Activated CD4-positive, alpha-beta T cell treated with anti-CD3 and anti-CD28 coated beads, Interleukin-2, amount 10 ng/mL, durations not matched to agents 24 days and 14 days (primary cell): ENCODE data around the gene PNN. TPM values are rescaled to one million over a fixed set of nuclear protein-coding genes. Genes with fewer than 3 reads are reported as not detected.
"Not testable (repeated sequence)": the region's sequence is repeated elsewhere in the genome, so short reads cannot be mapped to it uniquely, and the experiment has no call there.

Experiments
- DNase-seq: peaks from one replicate; pipeline ENCODE4 v3.0.0; 2022
- H3K27ac Mint-ChIP-seq: one replicate; pipeline ENCODE4 v1.8.0; 2022; ENCODE audit warnings: mild to moderate bottlenecking, mixed read lengths
- H3K27me3 Mint-ChIP-seq: one replicate; pipeline ENCODE4 v1.8.0; 2022; ENCODE audit warnings: mixed read lengths
- H3K36me3 Mint-ChIP-seq: one replicate; pipeline ENCODE4 v1.8.0; 2022; ENCODE audit warnings: low read depth, mild to moderate bottlenecking, mixed read lengths
- H3K4me1 Mint-ChIP-seq: one replicate; pipeline ENCODE4 v1.8.0; 2021; ENCODE audit warnings: mixed read lengths
- H3K4me3 Mint-ChIP-seq: one replicate; pipeline ENCODE4 v1.8.0; 2022; ENCODE audit warnings: mild to moderate bottlenecking, moderate library complexity, mixed read lengths
- H3K9me3 Mint-ChIP-seq: one replicate; pipeline ENCODE4 v1.8.0; 2021; ENCODE audit warnings: mixed read lengths
- intact Hi-C: fragments of 100-400 bp; cut with micrococcal nuclease; formaldehyde crosslinking; loops from one replicate; pipeline ENCODE4 v1.15.1; 2023
- total RNA-seq: library from RNA; stranded (reverse); gene quantifications from 2 replicates; pipeline ENCODE4 v1.2.3, GENCODE V29; 2022

PNN gene
- 121 and 128 TPM in 2 replicates for total RNA-seq

- peak within 1 kb of the TSS; percentile 94 for H3K4me3 Mint-ChIP-seq
- peaks cover 34% of the 10 kb centered on the region for H3K4me1 Mint-ChIP-seq
- peak within 1 kb of the TSS; percentile 96 for H3K27ac Mint-ChIP-seq
- no peaks in the 10 kb centered on the region for H3K9me3 Mint-ChIP-seq
- DNase-seq: peak; percentile 99
- no peaks in the 10 kb centered on the region for H3K27me3 Mint-ChIP-seq
- intact Hi-C loops: loop anchor here (1.0 to 5.0 kb wide), 6 partner anchors 54 to 257 kb away; partner anchors contain the start of genes FBXO33, GEMIN2 and SEC23A
- H3K36me3 Mint-ChIP-seq: peaks cover 44% of the 10 kb centered on the region
These were observed at the start of gene PNN for GRCh38 chr14:39174560-39175444. TSS of gene PNN (plus strand) at chr14:39175254. CDS start at chr14:39175280, 26 bp downstream.

- H3K27ac Mint-ChIP-seq, DNase-seq, H3K4me3 Mint-ChIP-seq, intact Hi-C loops, H3K9me3 Mint-ChIP-seq, H3K4me1 Mint-ChIP-seq, H3K27me3 Mint-ChIP-seq: not testable (repeated sequence)
- H3K36me3 Mint-ChIP-seq: peaks cover 63% of the 10 kb centered on the region
These were observed 37.2 kb upstream of the PNN start for GRCh38 chr14:39137835-39138234.

GRCh38 chr14:39138440-39138839 lies 36.6 kb upstream of the PNN start:
- Mint-ChIP-seq H3K27ac (no peak overlapping the region), H3K4me3 (no peak overlapping the region), H3K4me1 (peaks cover 2% of the 10 kb centered on the region), H3K36me3 (peaks cover 64% of the 10 kb centered on the region), H3K27me3 (no peaks in the 10 kb centered on the region), H3K9me3 (no peaks in the 10 kb centered on the region)
- no peak for DNase-seq
- intact Hi-C loops: no loop called here

- H3K36me3 Mint-ChIP-seq: peaks cover 56% of the 10 kb centered on the region
- intact Hi-C loops: no loop called here
- H3K4me1 Mint-ChIP-seq: peaks cover 2% of the 10 kb centered on the region
- H3K27me3 Mint-ChIP-seq: no peaks in the 10 kb centered on the region
- H3K27ac Mint-ChIP-seq: no peak overlapping the region
- H3K9me3 Mint-ChIP-seq: no peaks in the 10 kb centered on the region
- no peak overlapping the region for H3K4me3 Mint-ChIP-seq
- no peak for DNase-seq
These were observed 34.9 kb upstream of the PNN start for GRCh38 chr14:39140170-39140569.

- H3K27me3 Mint-ChIP-seq, intact Hi-C loops, H3K4me3 Mint-ChIP-seq, H3K9me3 Mint-ChIP-seq, H3K27ac Mint-ChIP-seq, DNase-seq, H3K4me1 Mint-ChIP-seq: not testable (repeated sequence)
- peaks cover 52% of the 10 kb centered on the region for H3K36me3 Mint-ChIP-seq
These were observed 33.4 kb upstream of the PNN start for GRCh38 chr14:39141623-39142022.

GRCh38 chr14:39143226-39143625 lies 31.8 kb upstream of the PNN start:
- H3K9me3 Mint-ChIP-seq, H3K27ac Mint-ChIP-seq, H3K27me3 Mint-ChIP-seq, H3K4me3 Mint-ChIP-seq, DNase-seq, H3K4me1 Mint-ChIP-seq, intact Hi-C loops: not testable (repeated sequence)
- H3K36me3 Mint-ChIP-seq: peaks cover 53% of the 10 kb centered on the region

- peaks cover 44% of the 10 kb centered on the region for H3K36me3 Mint-ChIP-seq
- no peak overlapping the region for H3K27ac Mint-ChIP-seq
- H3K27me3 Mint-ChIP-seq: no peaks in the 10 kb centered on the region
- no peak for DNase-seq
- no peaks in the 10 kb centered on the region for H3K9me3 Mint-ChIP-seq
- peaks cover 1% of the 10 kb centered on the region for H3K4me1 Mint-ChIP-seq
- no peak overlapping the region for H3K4me3 Mint-ChIP-seq
- intact Hi-C loops: no loop called here
These were observed 29.6 kb upstream of the PNN start for GRCh38 chr14:39145266-39145966.

DNA sequence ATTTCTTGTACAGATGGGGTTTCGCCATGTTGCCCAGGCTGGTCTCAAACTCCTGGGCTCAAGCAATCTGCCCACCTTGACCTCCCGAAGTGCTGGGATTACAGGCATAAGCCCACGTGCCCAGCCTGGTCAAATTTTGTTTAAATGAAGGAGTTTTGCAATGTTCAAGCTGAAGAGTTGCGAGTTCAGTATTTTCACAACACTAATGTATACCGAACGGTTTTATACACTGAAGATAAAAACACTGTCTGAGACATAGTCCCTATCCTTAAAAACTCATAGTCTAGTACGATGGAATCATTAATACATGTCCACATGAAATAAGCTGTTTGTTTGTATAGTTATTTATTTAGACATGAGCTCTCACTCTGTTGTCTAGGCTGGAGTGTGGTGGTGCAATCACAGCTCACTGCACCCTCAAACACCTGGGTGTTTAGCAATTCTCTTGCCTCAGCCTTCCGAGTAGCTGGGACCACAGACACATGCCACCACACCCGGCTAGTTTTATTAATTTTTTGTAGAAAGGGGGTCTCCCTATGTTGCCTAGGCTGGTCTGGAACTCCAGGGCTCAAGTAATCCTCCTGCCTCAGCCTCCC lies 20.4 kb upstream of the PNN start:
- Mint-ChIP-seq H3K27ac (no peak overlapping the region), H3K4me3 (no peak overlapping the region), H3K9me3 (no peaks in the 10 kb centered on the region), H3K4me1 (no peaks in the 10 kb centered on the region), H3K27me3 (no peaks in the 10 kb centered on the region), H3K36me3 (peaks cover 24% of the 10 kb centered on the region)
- intact Hi-C loops: no loop called here
- no peak for DNase-seq

- no peak for DNase-seq
- Mint-ChIP-seq H3K4me1 (peaks cover 10% of the 10 kb centered on the region), H3K27ac (no peak overlapping the region), H3K27me3 (no peaks in the 10 kb centered on the region), H3K4me3 (no peak overlapping the region), H3K9me3 (no peaks in the 10 kb centered on the region), H3K36me3 (peaks cover 30% of the 10 kb centered on the region)
- intact Hi-C loops: no loop called here
These were observed 17.6 kb upstream of the PNN start for GRCh38 chr14:39157491-39157890.

GRCh38 chr14:39158222-39158858 lies 16.7 kb upstream of the PNN start:
- no peak overlapping the region for H3K27ac Mint-ChIP-seq
- H3K36me3 Mint-ChIP-seq: peaks cover 34% of the 10 kb centered on the region
- no peak overlapping the region for H3K4me3 Mint-ChIP-seq
- H3K9me3 Mint-ChIP-seq: no peaks in the 10 kb centered on the region
- intact Hi-C loops: no loop called here
- DNase-seq: no peak
- no peaks in the 10 kb centered on the region for H3K27me3 Mint-ChIP-seq
- H3K4me1 Mint-ChIP-seq: peaks cover 13% of the 10 kb centered on the region

GRCh38 chr14:39160494-39160893 lies 14.6 kb upstream of the PNN start:
- H3K4me3 Mint-ChIP-seq: no peak overlapping the region
- H3K36me3 Mint-ChIP-seq: peaks cover 42% of the 10 kb centered on the region
- no peak overlapping the region for H3K27ac Mint-ChIP-seq
- intact Hi-C loops: no loop called here
- H3K9me3 Mint-ChIP-seq: no peaks in the 10 kb centered on the region
- peaks cover 23% of the 10 kb centered on the region for H3K4me1 Mint-ChIP-seq
- no peak for DNase-seq
- no peaks in the 10 kb centered on the region for H3K27me3 Mint-ChIP-seq

GRCh38 chr14:39167797-39168320 lies 7.2 kb upstream of the PNN start:
- DNase-seq, intact Hi-C loops, H3K27ac Mint-ChIP-seq, H3K27me3 Mint-ChIP-seq, H3K9me3 Mint-ChIP-seq: not testable (repeated sequence)
- peaks cover 27% of the 10 kb centered on the region for H3K36me3 Mint-ChIP-seq
- peak overlapping the region; percentile 50 for H3K4me3 Mint-ChIP-seq
- peaks cover 41% of the 10 kb centered on the region for H3K4me1 Mint-ChIP-seq

- intact Hi-C loops: no loop called here
- peak overlapping the region; percentile 2 for H3K27ac Mint-ChIP-seq
- no peaks in the 10 kb centered on the region for H3K27me3 Mint-ChIP-seq
- no peak for DNase-seq
- no peaks in the 10 kb centered on the region for H3K9me3 Mint-ChIP-seq
- peak overlapping the region; percentile 67 for H3K4me3 Mint-ChIP-seq
- peaks cover 39% of the 10 kb centered on the region for H3K4me1 Mint-ChIP-seq
- H3K36me3 Mint-ChIP-seq: peaks cover 23% of the 10 kb centered on the region
These were observed 6.5 kb upstream of the PNN start for GRCh38 chr14:39168591-39168990.
